ENCODE results near the gene MCFD2.
"Not testable (repeated sequence)": the region's sequence is repeated elsewhere in the genome, so short reads cannot be mapped to it uniquely, and the experiment has no call there.

- TF ChIP-seq CTCF, POLR2A (IDR thresholded peaks at IDR 0.05): not testable (repeated sequence)
Measured at GRCh38 chr2:46904908-46905678, 10.5 kb downstream of the MCFD2 start.

All from heart left ventricle (tissue), 13 donors.